Measurements from ENCODE around the gene MYL9.

GRCh38 chr20:36550790-36551299, 9.5 kb downstream of the MYL9 start:
- TF ChIP-seq, protein P1, sequence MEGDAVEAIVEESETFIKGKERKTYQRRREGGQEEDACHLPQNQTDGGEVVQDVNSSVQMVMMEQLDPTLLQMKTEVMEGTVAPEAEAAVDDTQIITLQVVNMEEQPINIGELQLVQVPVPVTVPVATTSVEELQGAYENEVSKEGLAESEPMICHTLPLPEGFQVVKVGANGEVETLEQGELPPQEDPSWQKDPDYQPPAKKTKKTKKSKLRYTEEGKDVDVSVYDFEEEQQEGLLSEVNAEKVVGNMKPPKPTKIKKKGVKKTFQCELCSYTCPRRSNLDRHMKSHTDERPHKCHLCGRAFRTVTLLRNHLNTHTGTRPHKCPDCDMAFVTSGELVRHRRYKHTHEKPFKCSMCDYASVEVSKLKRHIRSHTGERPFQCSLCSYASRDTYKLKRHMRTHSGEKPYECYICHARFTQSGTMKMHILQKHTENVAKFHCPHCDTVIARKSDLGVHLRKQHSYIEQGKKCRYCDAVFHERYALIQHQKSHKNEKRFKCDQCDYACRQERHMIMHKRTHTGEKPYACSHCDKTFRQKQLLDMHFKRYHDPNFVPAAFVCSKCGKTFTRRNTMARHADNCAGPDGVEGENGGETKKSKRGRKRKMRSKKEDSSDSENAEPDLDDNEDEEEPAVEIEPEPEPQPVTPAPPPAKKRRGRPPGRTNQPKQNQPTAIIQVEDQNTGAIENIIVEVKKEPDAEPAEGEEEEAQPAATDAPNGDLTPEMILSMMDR (conservative IDR thresholded peaks at IDR 0.05 in 1 of 2, IDR thresholded peaks at IDR 0.05 in 1 of 2; ENCODE audit: low read depth in 1 of 2, low read length in 2 of 2) = no peak
- TF ChIP-seq EZH2 (IDR thresholded peaks at IDR 0.05; ENCODE audit: low read length, missing control alignments) = no peak

Measured in fibroblast of lung (primary cell).